ENCODE measurements around the gene SLC22A17. TPM values are rescaled to one million over a fixed set of nuclear protein-coding genes. Genes with fewer than 3 reads are reported as not detected.

The SLC22A17 gene
- total and polyA plus RNA-seq, 2 of the 8 experiments (the other 6 are each of a cell fraction or from before 2014, with no cell fraction given): 43.0 to 49.0 TPM

- peak overlapping the region; percentile 50; the same call in 1 of the 2 replicates for H2BK12ac ChIP-seq (ENCODE audit: low read depth, low read length)
- peak overlapping the region; percentile 38 for H3K18ac ChIP-seq (ENCODE audit: extremely low read depth, low read length)
- peak overlapping the region; percentile 59 to 92 for H3K4me2 ChIP-seq (ENCODE audit: insufficient read depth in 1 of 2, low read depth in 2 of 2, low read length in 2 of 2)
- H3K23ac ChIP-seq (ENCODE audit: insufficient read length): no peak overlapping the region
- peak overlapping the region in 2 of 4 experiments; percentile 29 to 38; a peak in 4 of 7 replicates for H3K9ac ChIP-seq (replicated peaks in 1 of 4; ENCODE audit: extremely low read depth in 1 of 4, low read depth in 3 of 4, low read length in 3 of 4)
- H2BK120ac ChIP-seq (replicated peaks; ENCODE audit: low read depth, low read length): no peak overlapping the region
- H3K27me3 ChIP-seq (replicated peaks in 1 of 4; ENCODE audit: control insufficient read depth in 3 of 4, extremely low read depth in 1 of 4, insufficient read depth in 3 of 4, low read length in 3 of 4): peaks cover 0 to 14% (median 10%) of the 10 kb centered on the region in 4 experiments; a peak in 6 of 7 replicates
- no peaks in the 10 kb centered on the region for H3K79me1 ChIP-seq (ENCODE audit: low read depth, low read length)
- no peak overlapping the region for H3K4ac ChIP-seq (replicated peaks; ENCODE audit: insufficient read length, low read depth, low read length)
- no peak overlapping the region for H2AFZ ChIP-seq (ENCODE audit: low read length)
- DNase-seq (ENCODE audit: low read depth in 1 of 2, low spot score in 2 of 2) (peak in 1 of 2 experiments; percentile 75), FAIRE-seq (no peak)
- peak overlapping the region; percentile 71; the same call in 1 of the 2 replicates for H2BK5ac ChIP-seq (ENCODE audit: low read depth, low read length)
- H3K36me3 ChIP-seq (ENCODE audit: control insufficient read depth in 2 of 4, insufficient read depth in 4 of 4, low read length in 3 of 4): peaks cover 0 to 4% (median 2%) of the 10 kb centered on the region in 4 experiments; a peak in 1 of 8 replicates
- H3K79me2 ChIP-seq (ENCODE audit: control insufficient read depth in 1 of 2, insufficient read depth in 2 of 2, low read length in 2 of 2): no peaks in the 10 kb centered on the region
- POLR2A ChIA-PET (ENCODE audit: partially characterized antibody): interaction anchor here (0.9 to 6.4 kb wide), 9 partner anchors 12 to 133 kb away, joined by 3 to 73 read pairs (median 5); partner anchors contain the start of genes BCL2L2, EFS and PABPN1
- CTCF ChIA-PET (ENCODE audit: partially characterized antibody): interaction anchor here (0.6 to 20.9 kb wide), 12 partner anchors 9 to 88 kb away, joined by 3 to 333 read pairs (median 4); partner anchors contain the start of genes CMTM5, IL25, MYH7 and PABPN1
- H2AK5ac ChIP-seq (ENCODE audit: low read depth, low read length): no peak overlapping the region
- H3K23me2 ChIP-seq (ENCODE audit: low read depth, low read length): peaks cover 10% of the 10 kb centered on the region
- H4K91ac ChIP-seq (replicated peaks; ENCODE audit: insufficient read length, low read length): no peak overlapping the region
- no peak overlapping the region for H3K14ac ChIP-seq (ENCODE audit: insufficient read length)
- 9% methylated on average over 35 of the region's 61 CpGs; no CpG with 5 or more reads in 1 of the 2 experiments for WGBS, 2 experiments (ENCODE audit: extremely low coverage in 1 of 2, insufficient coverage in 1 of 2, insufficient read length in 1 of 2, insufficient replicate concordance in 2 of 2, low coverage in 1 of 2, low lambda C conversion rate in 2 of 2, missing lambda C conversion rate in 1 of 2)
- peak overlapping the region; percentile 34 for H3K56ac ChIP-seq (replicated peaks; ENCODE audit: insufficient read length, low read depth, low read length)
- no peak overlapping the region for H2BK20ac ChIP-seq (ENCODE audit: low read length)
- H4K8ac ChIP-seq (ENCODE audit: extremely low read depth, insufficient read depth, low read length): peak overlapping the region; percentile 19; the same call in 1 of the 2 replicates
- H3K27ac ChIP-seq (ENCODE audit: low read depth, low read length): 0 out of 2 replicates have a peak overlapping the region, but pooled peaks have one; percentile 8
- H4K5ac ChIP-seq (ENCODE audit: insufficient read length, low read depth, low read length): no peak overlapping the region
- no peaks in the 10 kb centered on the region for H3K9me3 ChIP-seq (ENCODE audit: insufficient read depth in 2 of 2, low read depth in 1 of 2, low read length in 1 of 2)
- no peak overlapping the region for H2BK15ac ChIP-seq (ENCODE audit: low read length)
- peaks cover 0 to 3% (median 2%) of the 10 kb centered on the region in 4 experiments; a peak in 4 of 7 replicates for H3K4me1 ChIP-seq (replicated peaks in 1 of 4; ENCODE audit: control insufficient read depth in 3 of 4, insufficient read depth in 4 of 4, low read length in 3 of 4)
- peaks cover 0 to 3% of the 10 kb centered on the region in 2 experiments for H4K20me1 ChIP-seq (replicated peaks in 1 of 2; ENCODE audit: control insufficient read depth in 1 of 2, insufficient read depth in 2 of 2, low read length in 2 of 2)
- peak overlapping the region; percentile 37 to 84 (median 73) for H3K4me3 ChIP-seq (ENCODE audit: extremely low read depth in 1 of 4, insufficient read depth in 2 of 4, low read depth in 3 of 4, low read length in 4 of 4)
- no peak for TF ChIP-seq SIN3A (conservative IDR thresholded peaks at IDR 0.05 in 1 of 2, IDR thresholded peaks at IDR 0.05 in 1 of 2; ENCODE audit: low read depth in 1 of 2, low read length in 2 of 2)
- no peak; the same call in 1 of the 2 replicates for TF ChIP-seq POLR2AphosphoS5 (IDR thresholded peaks at IDR 0.05; ENCODE audit: low read depth, low read length)
- no peak for TF ChIP-seq CBX5 (IDR thresholded peaks at IDR 0.05; ENCODE audit: low read depth, low read length)
- TF ChIP-seq ZNF274 (IDR thresholded peaks at IDR 0.05; ENCODE audit: borderline replicate concordance, extremely low read depth, low read length): no peak
- no peak for TF ChIP-seq SAP30 (IDR thresholded peaks at IDR 0.05; ENCODE audit: insufficient read depth, insufficient replicate concordance, low read length)
- no peak for TF ChIP-seq SUZ12 (IDR thresholded peaks at IDR 0.05; ENCODE audit: low read length)
- no peak for TF ChIP-seq EP300 (IDR thresholded peaks at IDR 0.05; ENCODE audit: borderline replicate concordance in 1 of 2, low read depth in 2 of 2, low read length in 2 of 2)
- no peak for TF ChIP-seq CEBPB (IDR thresholded peaks at IDR 0.05; ENCODE audit: low read depth, low read length)
- no peak for TF ChIP-seq JUND (IDR thresholded peaks at IDR 0.05; ENCODE audit: low read length)
- no peak for TF ChIP-seq SP4 (IDR thresholded peaks at IDR 0.05; ENCODE audit: low read length)
- no peak for TF ChIP-seq TAF1 (IDR thresholded peaks at IDR 0.05; ENCODE audit: low read depth, low read length)
These were observed 794 bp downstream of the SLC22A17 start for GRCh38 chr14:23351681-23352505.

All from H1 (cell line).